Left lobe of liver (tissue), 2 donors: ENCODE data around the gene PLIN5. TPM values are rescaled to one million over a fixed set of nuclear protein-coding genes. Genes with fewer than 3 reads are reported as not detected.

Source experiments
- ATAC-seq: fragments of 200-7000 bp; cut with Tn5 transposase; one replicate; pipeline ENCODE4 v1.9.1; 2020; ENCODE audit warnings: mild to moderate bottlenecking, moderate library complexity
- DNase-seq: peaks from one replicate; pipeline ENCODE4 v3.0.0-alpha.2; 2020; ENCODE audit warnings: low spot score
- total RNA-seq: library from RNA; stranded (reverse); gene quantifications from one replicate; pipeline ENCODE4 v1.2.1, GENCODE V29; 2021
- donor health status: DM: no; HTN: no; CAD: no; lungs with moderate emphysema.
- donor health status: DM: no; HTN: yes; CAD: no.

The PLIN5 gene
- 136 TPM for total RNA-seq

GRCh38 chr19:4534836-4535658 lies at the start of gene PLIN5:
Gene PLIN5 (minus strand): TSS chr19:4535224. CDS start chr19:4534074, 1,150 bp downstream.
- DNase-seq (peak; percentile 98), ATAC-seq (peak; percentile 67)

GRCh38 chr19:4583961-4584669 lies 49.1 kb upstream of the PLIN5 start:
- peak; percentile 61 for ATAC-seq
- no peak for DNase-seq

- DNase-seq (no peak), ATAC-seq (peak; percentile 50)
These were observed 48.2 kb upstream of the PLIN5 start for GRCh38 chr19:4582980-4583842.

GRCh38 chr19:4581666-4582553 lies 46.9 kb upstream of the PLIN5 start:
- DNase-seq (no peak), ATAC-seq (no peak)

- no peak for DNase-seq
These were observed 46.1 kb upstream of the PLIN5 start for GRCh38 chr19:4580961-4581665.

GRCh38 chr19:4580021-4580901 lies 45.2 kb upstream of the PLIN5 start:
- DNase-seq = no peak
- ATAC-seq = no peak

More at GRCh38 chr19:4580961-4581665, 46.1 kb upstream of the PLIN5 start:
- no peak for ATAC-seq

- ATAC-seq (no peak), DNase-seq (no peak)
These were observed 44.4 kb upstream of the PLIN5 start for GRCh38 chr19:4579389-4579788.

GRCh38 chr19:4578552-4579248 lies 43.7 kb upstream of the PLIN5 start:
- ATAC-seq (no peak), DNase-seq (no peak)

- ATAC-seq (peak; percentile 31), DNase-seq (no peak)
These were observed 42.2 kb upstream of the PLIN5 start for GRCh38 chr19:4577020-4577782.

GRCh38 chr19:4576016-4576933 lies 41.3 kb upstream of the PLIN5 start:
- DNase-seq = peak; percentile 66
- peak; percentile 84 for ATAC-seq

GRCh38 chr19:4575267-4576015 lies 40.4 kb upstream of the PLIN5 start:
- ATAC-seq (peak; percentile 14), DNase-seq (no peak)

- no peak for DNase-seq
- ATAC-seq = no peak
These were observed 38.7 kb upstream of the PLIN5 start for GRCh38 chr19:4573682-4574081.

- no peak for ATAC-seq
- no peak for DNase-seq
These were observed 36.4 kb upstream of the PLIN5 start for GRCh38 chr19:4571305-4571917.

GRCh38 chr19:4570916-4571304 lies 35.9 kb upstream of the PLIN5 start:
- ATAC-seq = no peak
- no peak for DNase-seq

- no peak for DNase-seq
- no peak for ATAC-seq
These were observed 35.4 kb upstream of the PLIN5 start for GRCh38 chr19:4570402-4570801.
